HL-60/S4 (cell line): ENCODE data around the gene BOLA3.
"Not testable (repeated sequence)": the region's sequence is repeated elsewhere in the genome, so short reads cannot be mapped to it uniquely, and the experiment has no call there.

Experiments used
- in situ Hi-C: fragments of 300-500 bp; cut with MboI; formaldehyde crosslinking; loops from 2 replicates; pipeline ENCODE4 v1.14.3; 2022; ENCODE audit warnings: low sequenced_read_pairs

BOLA3 gene

DNA sequence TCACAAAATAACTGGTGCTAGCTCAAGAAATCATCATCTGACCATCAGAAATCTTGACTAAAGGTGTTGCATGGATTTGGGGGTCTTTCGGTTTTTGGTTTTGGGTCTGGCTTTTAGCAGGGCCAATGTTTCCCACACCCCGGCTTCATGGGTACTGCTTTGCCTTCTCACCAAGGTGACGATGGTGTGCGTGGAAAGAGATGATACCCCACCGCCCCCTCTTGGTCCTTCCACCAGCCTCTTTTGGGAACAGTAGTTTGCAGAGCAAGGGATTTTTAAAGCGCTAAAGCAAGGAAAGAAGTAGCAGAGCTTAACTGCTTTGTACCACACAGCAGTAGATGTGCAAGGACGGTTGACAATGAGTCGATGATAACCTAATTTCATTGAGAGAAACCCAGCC lies 42.3 kb downstream of the BOLA3 start:
- in situ Hi-C loops: no loop called here

DNA sequence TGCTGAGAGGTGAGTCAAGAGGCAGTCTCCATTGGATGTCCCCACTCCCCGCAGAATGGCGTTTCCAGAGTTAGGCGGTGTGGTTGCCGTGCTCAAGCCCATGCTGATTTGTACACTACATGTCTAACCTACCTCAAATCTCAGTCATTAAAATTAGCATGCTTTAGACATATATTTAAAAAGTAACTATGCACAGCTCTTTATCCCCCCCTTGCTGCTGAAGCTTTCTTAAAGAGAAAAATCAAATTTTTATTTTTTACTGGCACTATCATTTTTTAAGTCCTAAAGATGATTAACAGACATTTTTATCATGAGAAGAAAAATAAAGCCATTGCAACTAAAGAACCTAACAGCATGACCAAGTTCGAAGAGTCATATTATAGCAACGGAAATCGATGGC lies 42.9 kb downstream of the BOLA3 start:
- in situ Hi-C loops: no loop called here

- in situ Hi-C loops: no loop called here
Measured at GRCh38 chr2:74103763-74104162, 43.9 kb downstream of the BOLA3 start.

DNA sequence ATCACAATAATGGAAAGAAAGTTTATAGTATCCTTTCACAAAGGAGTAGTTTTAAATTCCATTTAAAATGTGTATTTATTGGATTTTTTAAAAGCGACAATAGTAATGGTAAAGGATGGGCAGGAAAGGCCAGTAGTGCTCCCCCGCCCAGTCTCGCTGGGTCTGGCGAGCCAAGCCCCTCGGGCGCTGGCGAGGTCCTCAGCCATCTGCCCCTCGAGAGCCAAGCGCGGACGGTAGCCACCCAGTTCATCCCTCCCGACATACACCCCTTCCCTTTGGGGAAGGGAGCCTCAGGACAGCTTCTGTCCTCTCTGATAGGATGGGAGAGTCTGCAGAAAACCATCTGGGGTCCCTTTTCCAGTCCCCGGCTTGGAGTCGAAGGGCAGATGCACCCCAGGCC lies 45.2 kb downstream of the BOLA3 start:
- in situ Hi-C loops: no loop called here

DNA sequence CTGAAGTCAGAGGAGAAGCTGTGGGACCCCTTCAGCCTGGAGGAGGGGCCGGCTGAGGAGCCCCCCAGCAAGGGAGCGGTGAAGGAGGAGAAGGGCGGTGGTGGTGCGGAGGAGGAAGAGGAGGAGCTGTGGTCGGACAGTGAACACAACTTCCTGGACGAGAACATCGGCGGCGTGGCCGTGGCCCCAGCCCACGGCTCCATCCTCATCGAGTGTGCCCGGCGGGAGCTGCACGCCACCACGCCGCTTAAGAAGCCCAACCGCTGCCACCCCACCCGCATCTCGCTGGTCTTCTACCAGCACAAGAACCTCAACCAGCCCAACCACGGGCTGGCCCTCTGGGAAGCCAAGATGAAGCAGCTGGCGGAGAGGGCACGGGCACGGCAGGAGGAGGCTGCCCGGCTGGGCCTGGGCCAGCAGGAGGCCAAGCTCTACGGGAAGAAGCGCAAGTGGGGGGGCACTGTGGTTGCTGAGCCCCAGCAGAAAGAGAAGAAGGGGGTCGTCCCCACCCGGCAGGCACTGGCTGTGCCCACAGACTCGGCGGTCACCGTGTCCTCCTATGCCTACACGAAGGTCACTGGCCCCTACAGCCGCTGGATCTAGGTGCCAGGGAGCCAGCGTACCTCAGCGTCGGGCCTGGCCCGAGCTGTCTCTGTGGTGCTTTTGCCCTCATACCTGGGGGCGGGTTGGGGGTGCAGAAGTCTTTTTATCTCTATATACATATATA lies 46.0 kb downstream of the BOLA3 start:
- in situ Hi-C loops: no loop called here

DNA sequence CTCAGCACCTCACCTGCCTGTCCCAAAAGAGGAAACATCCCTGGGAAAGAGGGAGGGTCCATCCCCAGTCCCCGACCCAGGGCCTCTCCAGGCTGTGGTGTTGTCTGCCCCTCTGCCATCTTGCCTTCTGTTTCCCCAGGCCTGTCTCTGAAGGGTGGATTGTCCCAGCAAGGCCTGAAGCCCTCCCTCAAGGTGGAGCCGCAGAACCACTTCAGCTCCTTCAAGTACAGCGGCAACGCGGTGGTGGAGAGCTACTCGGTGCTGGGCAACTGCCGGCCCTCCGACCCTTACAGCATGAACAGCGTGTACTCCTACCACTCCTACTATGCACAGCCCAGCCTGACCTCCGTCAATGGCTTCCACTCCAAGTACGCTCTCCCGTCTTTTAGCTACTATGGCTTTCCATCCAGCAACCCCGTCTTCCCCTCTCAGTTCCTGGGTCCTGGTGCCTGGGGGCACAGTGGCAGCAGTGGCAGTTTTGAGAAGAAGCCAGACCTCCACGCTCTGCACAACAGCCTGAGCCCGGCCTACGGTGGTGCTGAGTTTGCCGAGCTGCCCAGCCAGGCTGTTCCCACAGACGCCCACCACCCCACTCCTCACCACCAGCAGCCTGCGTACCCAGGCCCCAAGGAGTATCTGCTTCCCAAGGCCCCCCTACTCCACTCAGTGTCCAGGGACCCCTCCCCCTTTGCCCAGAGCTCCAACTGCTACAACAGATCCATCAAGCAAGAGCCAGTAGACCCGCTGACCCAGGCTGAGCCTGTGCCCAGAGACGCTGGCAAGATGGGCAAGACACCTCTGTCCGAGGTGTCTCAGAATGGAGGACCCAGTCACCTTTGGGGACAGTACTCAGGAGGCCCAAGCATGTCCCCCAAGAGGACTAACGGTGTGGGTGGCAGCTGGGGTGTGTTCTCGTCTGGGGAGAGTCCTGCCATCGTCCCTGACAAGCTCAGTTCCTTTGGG lies 47.2 kb downstream of the BOLA3 start:
- in situ Hi-C loops: no loop called here

- in situ Hi-C loops: no loop called here
Measured at GRCh38 chr2:74099835-74100234, 47.9 kb downstream of the BOLA3 start.

- in situ Hi-C loops: no loop called here
Measured at GRCh38 chr2:74099271-74099670, 48.4 kb downstream of the BOLA3 start.

DNA sequence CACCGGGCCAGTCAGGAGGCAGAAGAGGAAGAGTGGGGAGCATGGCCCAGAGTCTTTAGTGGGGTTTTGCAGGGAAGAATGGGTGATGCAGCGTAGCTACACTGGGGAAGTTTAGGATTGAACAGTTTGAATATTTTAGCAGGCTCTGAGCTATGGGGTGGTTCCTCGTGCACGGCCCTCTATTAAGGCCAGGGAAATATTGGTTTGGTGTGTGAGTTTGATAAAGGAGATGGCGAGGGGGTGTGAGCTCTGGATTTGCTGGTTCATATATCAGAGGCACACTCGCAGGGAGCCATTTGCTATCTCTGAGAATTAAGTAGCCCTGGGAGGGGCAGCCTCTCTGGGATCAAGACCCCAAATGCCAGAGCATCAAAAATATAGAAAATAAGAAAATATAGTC lies 50.1 kb downstream of the BOLA3 start:
- in situ Hi-C loops: no loop called here

- in situ Hi-C loops: no loop called here
Measured at GRCh38 chr2:74096052-74096451, 51.7 kb downstream of the BOLA3 start.

DNA sequence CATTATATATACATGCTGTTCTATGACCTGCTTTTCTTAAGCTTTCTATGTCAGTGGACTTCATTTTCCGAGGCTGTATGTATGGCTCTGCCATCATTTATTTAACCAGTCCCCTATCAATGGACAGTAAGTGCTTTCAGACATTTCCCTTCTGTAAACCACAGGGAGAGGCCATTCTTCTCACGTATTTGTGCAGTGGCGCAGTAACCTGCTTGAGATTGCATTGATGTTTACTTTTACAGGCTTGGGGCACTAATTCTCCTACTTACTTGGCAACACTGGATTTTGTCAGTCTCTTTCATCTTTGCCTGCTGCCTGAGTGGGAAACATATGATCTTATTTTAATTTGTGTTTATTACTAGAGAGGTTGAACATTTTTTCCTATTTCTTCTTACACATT lies 52.1 kb downstream of the BOLA3 start:
- in situ Hi-C loops: no loop called here

- in situ Hi-C loops: no loop called here
Measured at GRCh38 chr2:74094291-74094690, 53.4 kb downstream of the BOLA3 start.

DNA sequence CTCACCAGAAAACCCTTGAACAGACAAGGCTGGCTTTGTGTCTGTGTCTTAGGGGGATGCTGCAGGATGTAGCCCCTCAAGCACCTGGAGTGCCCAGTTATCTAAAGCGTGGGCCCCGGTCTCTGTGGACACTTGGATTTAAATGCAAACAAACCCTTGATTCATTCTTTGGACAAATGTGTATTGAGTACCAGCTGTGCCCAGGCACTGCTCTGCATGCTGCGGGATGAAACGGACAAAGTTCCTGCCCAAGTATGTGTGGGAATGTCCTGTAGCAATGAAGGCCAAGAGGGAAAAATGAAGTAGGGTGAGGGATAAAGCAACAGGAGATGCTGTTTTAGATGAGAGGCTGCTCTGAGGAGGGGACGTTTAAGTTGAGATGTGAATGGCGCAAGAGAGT lies 53.9 kb downstream of the BOLA3 start:
- in situ Hi-C loops: no loop called here

GRCh38 chr2:74093426-74093825 lies 54.3 kb downstream of the BOLA3 start:
- in situ Hi-C loops: no loop called here

GRCh38 chr2:74092275-74092674 lies 55.4 kb downstream of the BOLA3 start:
- in situ Hi-C loops: no loop called here

GRCh38 chr2:74091391-74091790 lies 56.3 kb downstream of the BOLA3 start:
- in situ Hi-C loops: no loop called here

- in situ Hi-C loops: no loop called here
Measured at GRCh38 chr2:74089816-74090745, 57.6 kb downstream of the BOLA3 start.

DNA sequence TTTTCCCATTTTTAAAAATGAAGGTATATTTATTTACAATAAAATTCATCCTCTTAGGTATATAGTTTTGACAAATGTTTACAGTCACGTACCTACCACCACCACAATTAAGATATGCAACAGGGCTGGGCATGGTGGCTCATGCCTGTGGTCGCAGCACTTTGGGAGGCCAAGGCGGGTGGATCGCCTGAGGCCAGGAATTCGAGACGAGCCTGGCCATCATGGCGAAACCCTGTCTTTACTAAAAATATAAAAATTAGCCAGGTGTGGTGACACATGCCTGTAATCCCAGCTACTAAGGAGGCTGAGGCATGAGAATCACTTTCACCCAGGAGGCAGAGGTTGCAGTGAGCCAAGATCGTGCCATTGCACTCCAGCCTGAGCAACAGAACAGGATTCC lies 59.0 kb downstream of the BOLA3 start:
- in situ Hi-C loops: not testable (repeated sequence)

- in situ Hi-C loops: no loop called here
Measured at GRCh38 chr2:74087696-74088095, 60.0 kb downstream of the BOLA3 start.

DNA sequence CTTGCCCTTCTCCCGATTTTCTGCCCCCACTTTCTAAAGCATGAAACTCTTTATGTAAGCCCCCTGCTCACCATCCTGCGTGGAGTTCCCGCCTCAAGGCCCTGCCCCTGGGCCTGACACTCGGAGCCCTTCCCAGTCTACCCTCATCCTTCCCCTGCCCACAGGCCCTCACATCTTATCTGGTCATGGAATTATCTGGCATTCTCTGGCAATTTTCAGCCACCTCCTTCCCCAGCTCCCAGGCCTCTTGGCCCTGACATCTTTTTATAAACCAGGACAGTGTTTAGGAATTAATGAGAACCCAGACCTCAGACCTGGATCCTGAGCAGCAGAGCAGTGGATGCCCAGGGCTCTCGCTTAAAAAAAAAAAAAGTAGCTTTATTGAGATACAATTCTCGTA lies 61.7 kb downstream of the BOLA3 start:
- in situ Hi-C loops: no loop called here
